ENCODE measurements around the gene NTM.
A peak's percentile ranks its signal among the peaks of the same experiment; 100 is the strongest.

- TF ChIP-seq CTCF (conservative IDR thresholded peaks at IDR 0.05 in 1 of 2, IDR thresholded peaks at IDR 0.05 in 1 of 2; ENCODE audit: low read depth in 1 of 2, low read length in 2 of 2), result peak; percentile 13
- TF ChIP-seq EZH2 (IDR thresholded peaks at IDR 0.05; ENCODE audit: low read length, missing control alignments), result no peak
Observed at GRCh38 chr11:132186699-132187098, 816.3 kb downstream of the NTM start.
